CD14-positive monocyte (primary cell): Measurements from ENCODE around the gene TANC1. TPM values are rescaled to one million over a fixed set of nuclear protein-coding genes. Genes with fewer than 3 reads are reported as not detected.

Experiments
- DNase-seq, 3 donors: peaks; one replicate each; pipeline ENCODE4 v3.0.0-alpha.2; 2011 to 2022
- H2AFZ ChIP-seq: 2 replicates; pipeline ENCODE4 v1.6.0; 2012; ENCODE audit warnings: mild to moderate bottlenecking, low read depth, low read length, inconsistent platforms; ENCODE audit not compliant: insufficient read depth, poor library complexity, severe bottlenecking
- H3K27ac ChIP-seq, 2 donors: 1 replicate in 1 of 2; 2 replicates in 1 of 2; pipeline ENCODE4 v1.5.1; 2012 to 2013; ENCODE audit warnings: low read length in 2 of 2, control low read depth in 1 of 2, inconsistent platforms in 1 of 2, low read depth in 1 of 2, mild to moderate bottlenecking in 1 of 2
- H3K27me3 ChIP-seq, 2 donors: one replicate each; pipeline versions ENCODE4 v1.6.0 to v1.6.1; 2011 to 2013; ENCODE audit warnings: low read length in 2 of 2; ENCODE audit not compliant: control insufficient read depth in 2 of 2, insufficient read depth in 2 of 2
- H3K36me3 ChIP-seq, 2 donors: replicated peaks in 1 of 2; 1 replicate in 1 of 2; 2 replicates in 1 of 2; pipeline versions ENCODE4 v1.5.1 to v1.6.1; 2012 to 2013; ENCODE audit warnings: low read length in 2 of 2, control low read depth in 1 of 2, inconsistent platforms in 1 of 2, mild to moderate bottlenecking in 1 of 2; ENCODE audit not compliant: insufficient read depth in 2 of 2, control insufficient read depth in 1 of 2
- H3K4me1 ChIP-seq, 2 donors: 1 replicate in 1 of 2; 2 replicates in 1 of 2; pipeline versions ENCODE4 v1.5.1 to v1.6.1; 2012 to 2013; ENCODE audit warnings: low read length in 2 of 2, control low read depth in 1 of 2, inconsistent platforms in 1 of 2, mild to moderate bottlenecking in 1 of 2, moderate library complexity in 1 of 2; ENCODE audit not compliant: insufficient read depth in 2 of 2, control insufficient read depth in 1 of 2
- H3K4me2 ChIP-seq: replicated peaks from 2 replicates; pipeline ENCODE3; 2012; ENCODE audit warnings: low read length, moderate library complexity, mild to moderate bottlenecking; ENCODE audit not compliant: poor library complexity, severe bottlenecking; ENCODE audit errors: extremely low read depth
- H3K4me3 ChIP-seq, 3 experiments: fragments of 200-600 bp in 1 of 3; sonication (generic) in 1 of 3; replicated peaks in 1 of 3; 1 replicate in 2 of 3; 2 replicates in 1 of 3; pipeline ENCODE4 v1.5.1; 2011 to 2013; ENCODE audit warnings: low read length in 3 of 3, mild to moderate bottlenecking in 3 of 3, control low read depth in 2 of 3, low read depth in 2 of 3, inconsistent platforms in 1 of 3, moderate library complexity in 1 of 3
- H3K79me2 ChIP-seq: 2 replicates; pipeline ENCODE4 v1.6.0; 2012; ENCODE audit warnings: mild to moderate bottlenecking, control low read depth, inconsistent platforms, low read length, moderate library complexity; ENCODE audit not compliant: insufficient read depth
- H3K9ac ChIP-seq: 2 replicates; pipeline ENCODE4 v1.6.0; 2017; ENCODE audit warnings: low read length, mild to moderate bottlenecking; ENCODE audit not compliant: insufficient read depth, poor library complexity, severe bottlenecking
- H3K9me3 ChIP-seq, 2 donors: replicated peaks in 1 of 2; 1 replicate in 1 of 2; 2 replicates in 1 of 2; pipeline versions ENCODE4 v1.5.1 to v1.6.1; 2012 to 2013; ENCODE audit warnings: low read length in 2 of 2, control low read depth in 1 of 2; ENCODE audit not compliant: control insufficient read depth in 1 of 2, insufficient read depth in 1 of 2
- H4K20me1 ChIP-seq: 2 replicates; pipeline ENCODE4 v1.6.0; 2012; ENCODE audit warnings: mild to moderate bottlenecking, low read length, control low read depth, moderate library complexity; ENCODE audit not compliant: insufficient read depth
- H3K27ac Mint-ChIP-seq, 7 donors: one replicate each; pipeline ENCODE4 v1.8.0; 2020; ENCODE audit warnings: mild to moderate bottlenecking in 7 of 7, mixed read lengths in 7 of 7, moderate library complexity in 6 of 7, inconsistent platforms in 2 of 7
- H3K27me3 Mint-ChIP-seq, 3 donors: one replicate each; pipeline ENCODE4 v1.8.0; 2021 to 2022; ENCODE audit warnings: low read depth in 3 of 3, mild to moderate bottlenecking in 3 of 3, mixed read lengths in 3 of 3, moderate library complexity in 3 of 3, inconsistent platforms in 1 of 3
- H3K36me3 Mint-ChIP-seq, 2 donors: one replicate each; pipeline ENCODE4 v1.8.0; 2020; ENCODE audit warnings: mixed read lengths in 2 of 2, inconsistent platforms in 1 of 2, mild to moderate bottlenecking in 1 of 2
- H3K4me1 Mint-ChIP-seq: one replicate; pipeline ENCODE4 v1.8.0; 2020; ENCODE audit warnings: mild to moderate bottlenecking, mixed read lengths
- H3K4me3 Mint-ChIP-seq, 2 donors: one replicate each; pipeline ENCODE4 v1.8.0; 2020; ENCODE audit warnings: mild to moderate bottlenecking in 2 of 2, mixed read lengths in 2 of 2, moderate library complexity in 1 of 2
- H3K9me3 Mint-ChIP-seq, 7 donors: one replicate each; pipeline ENCODE4 v1.8.0; 2020 to 2022; ENCODE audit warnings: mixed read lengths in 7 of 7, mild to moderate bottlenecking in 6 of 7, moderate library complexity in 6 of 7, inconsistent platforms in 2 of 7
- WGBS: methylation state at CpG from one replicate; pipeline ENCODE4 v1.1.5; 2013; ENCODE audit warnings: missing lambda C conversion rate; ENCODE audit not compliant: insufficient coverage; 5-methylcytosine and 5-hydroxymethylcytosine counted together
- intact Hi-C, 2 donors: fragments of 100-400 bp; cut with micrococcal nuclease; formaldehyde crosslinking; loops; one replicate each; pipeline versions ENCODE4 v1.15.0 to v1.15.1; 2023
- polyA plus RNA-seq, 3 donors: library from polyadenylated mRNA; depleted of rRNA in 1 of 3; unstranded in 2 of 3; stranded (reverse) in 1 of 3; fragments of 300-500 nt in 2 of 3; fragments of >200 nt in 1 of 3; fragmentation: Illumina TruSeq in 2 of 3; gene quantifications; 1 replicate in 2 of 3; 2 replicates in 1 of 3; pipeline ENCODE4 v1.2.3, GENCODE V29; 2012 to 2021
- TF ChIP-seq, protein P1 (sequence below): fragments of 200-600 bp; IDR thresholded peaks from one replicate; pipeline ENCODE4 v1.8.0; 2022; ENCODE audit warnings: antibody characterized with exemption, mild to moderate bottlenecking

The TANC1 gene
- polyA plus RNA-seq, 3 donors, result 0.04 TPM; not detected in 2

DNA sequence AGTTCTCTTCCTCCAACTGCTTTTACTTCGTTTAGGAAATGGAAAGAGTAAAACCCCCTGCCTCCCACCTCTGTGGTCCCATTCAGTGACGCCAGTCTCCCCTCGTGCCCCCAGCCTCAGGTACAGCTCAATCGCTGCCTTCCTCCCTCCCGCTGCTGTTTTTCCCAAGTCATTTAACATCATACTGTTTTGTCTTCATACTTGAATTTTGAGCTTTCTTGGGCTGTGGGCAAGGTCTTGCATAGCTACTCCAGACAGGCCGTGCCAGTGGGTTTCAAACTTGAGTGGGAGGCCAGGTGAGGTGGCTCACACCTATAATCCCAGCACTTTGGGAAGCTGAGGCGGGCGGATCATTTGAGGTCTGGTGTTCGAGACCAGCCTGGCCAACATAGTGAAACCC, 155.3 kb downstream of the TANC1 start:
- DNase-seq, result no peak
- no peak overlapping the region for H3K4me2 ChIP-seq
- no peaks in the 10 kb centered on the region for H3K27me3 ChIP-seq
- H3K79me2 ChIP-seq, result no peaks in the 10 kb centered on the region
- H3K4me3 ChIP-seq, result no peak overlapping the region
- peaks cover 15 to 17% of the 10 kb centered on the region in 2 donors for H3K4me1 ChIP-seq
- no peak overlapping the region for H3K4me3 Mint-ChIP-seq
- H3K36me3 ChIP-seq, result no peaks in the 10 kb centered on the region
- 93% methylated on average over 3 of the region's 9 CpGs for WGBS
- intact Hi-C loops, result no loop called here
- no peak overlapping the region for H2AFZ ChIP-seq
- H4K20me1 ChIP-seq, result no peaks in the 10 kb centered on the region
- H3K9me3 Mint-ChIP-seq, result peaks cover 0 to 4% (median 0%) of the 10 kb centered on the region in 7 donors
- peak overlapping the region in 3 of 7 donors; percentile 52 to 92 (median 85) for H3K27ac Mint-ChIP-seq
- peaks cover 23% of the 10 kb centered on the region for H3K4me1 Mint-ChIP-seq
- H3K27me3 Mint-ChIP-seq, result peaks cover 0 to 1% (median 0%) of the 10 kb centered on the region in 3 donors
- no peaks in the 10 kb centered on the region for H3K36me3 Mint-ChIP-seq
- H3K27ac ChIP-seq, result peak overlapping the region in 1 of 2 donors; percentile 80
- no peaks in the 10 kb centered on the region for H3K9me3 ChIP-seq
- TF ChIP-seq, protein P1, sequence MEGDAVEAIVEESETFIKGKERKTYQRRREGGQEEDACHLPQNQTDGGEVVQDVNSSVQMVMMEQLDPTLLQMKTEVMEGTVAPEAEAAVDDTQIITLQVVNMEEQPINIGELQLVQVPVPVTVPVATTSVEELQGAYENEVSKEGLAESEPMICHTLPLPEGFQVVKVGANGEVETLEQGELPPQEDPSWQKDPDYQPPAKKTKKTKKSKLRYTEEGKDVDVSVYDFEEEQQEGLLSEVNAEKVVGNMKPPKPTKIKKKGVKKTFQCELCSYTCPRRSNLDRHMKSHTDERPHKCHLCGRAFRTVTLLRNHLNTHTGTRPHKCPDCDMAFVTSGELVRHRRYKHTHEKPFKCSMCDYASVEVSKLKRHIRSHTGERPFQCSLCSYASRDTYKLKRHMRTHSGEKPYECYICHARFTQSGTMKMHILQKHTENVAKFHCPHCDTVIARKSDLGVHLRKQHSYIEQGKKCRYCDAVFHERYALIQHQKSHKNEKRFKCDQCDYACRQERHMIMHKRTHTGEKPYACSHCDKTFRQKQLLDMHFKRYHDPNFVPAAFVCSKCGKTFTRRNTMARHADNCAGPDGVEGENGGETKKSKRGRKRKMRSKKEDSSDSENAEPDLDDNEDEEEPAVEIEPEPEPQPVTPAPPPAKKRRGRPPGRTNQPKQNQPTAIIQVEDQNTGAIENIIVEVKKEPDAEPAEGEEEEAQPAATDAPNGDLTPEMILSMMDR, result no peak
- no peak overlapping the region for H3K9ac ChIP-seq

DNA sequence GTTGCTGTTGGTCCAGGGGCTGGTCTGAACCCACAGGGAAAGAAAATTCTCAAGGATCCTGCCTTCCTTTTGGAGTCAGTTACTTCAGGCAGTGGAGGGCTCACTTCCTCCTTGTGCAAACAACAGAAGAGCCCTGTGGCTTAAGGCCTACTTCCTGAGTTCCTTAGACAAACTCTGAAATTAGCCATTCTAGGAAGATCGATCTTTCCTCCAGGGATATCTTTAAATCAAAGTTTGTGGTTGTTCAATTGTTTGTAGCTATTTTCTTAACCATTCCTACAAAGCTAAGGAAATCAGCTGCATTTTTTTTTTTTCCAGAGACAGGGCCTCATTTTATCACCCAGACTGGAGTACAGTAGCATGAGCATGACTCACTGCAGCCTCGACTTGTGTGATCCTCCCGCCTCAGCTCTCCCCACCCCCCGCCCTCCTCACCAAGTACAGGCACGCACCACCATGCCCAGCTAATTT, 156.0 kb downstream of the TANC1 start:
- H3K79me2 ChIP-seq, result no peaks in the 10 kb centered on the region
- Mint-ChIP-seq H3K36me3 (no peaks in the 10 kb centered on the region), H3K27ac (peak overlapping the region; percentile 52 to 92 (median 83)), H3K4me1 (peaks cover 23% of the 10 kb centered on the region), H3K4me3 (peak overlapping the region in 1 of 2 donors; percentile 30), H3K9me3 (peaks cover 0 to 4% (median 0%) of the 10 kb centered on the region in 7 donors), H3K27me3 (peaks cover 0 to 1% (median 0%) of the 10 kb centered on the region in 3 donors)
- peak; percentile 76 to 85 (median 79) for DNase-seq
- no peaks in the 10 kb centered on the region for H4K20me1 ChIP-seq
- TF ChIP-seq, protein P1, result no peak
- no peaks in the 10 kb centered on the region for H3K27me3 ChIP-seq
- H3K4me3 ChIP-seq, result no peak overlapping the region
- H3K36me3 ChIP-seq, result no peaks in the 10 kb centered on the region
- intact Hi-C loops, result no loop called here
- peak overlapping the region; percentile 16 for H3K9ac ChIP-seq
- H3K4me2 ChIP-seq, result peak overlapping the region; percentile 2
- peaks cover 15 to 17% of the 10 kb centered on the region in 2 donors for H3K4me1 ChIP-seq
- peak overlapping the region; percentile 30 to 80 for H3K27ac ChIP-seq
- peak overlapping the region; percentile 61 for H2AFZ ChIP-seq
- no peaks in the 10 kb centered on the region for H3K9me3 ChIP-seq
- WGBS, result no CpG with 5 or more reads among the region's 5 CpGs
